Measurements from ENCODE around the gene PPA1.
"Not testable (repeated sequence)": the region's sequence is repeated elsewhere in the genome, so short reads cannot be mapped to it uniquely, and the experiment has no call there.

The PPA1 gene

DNA sequence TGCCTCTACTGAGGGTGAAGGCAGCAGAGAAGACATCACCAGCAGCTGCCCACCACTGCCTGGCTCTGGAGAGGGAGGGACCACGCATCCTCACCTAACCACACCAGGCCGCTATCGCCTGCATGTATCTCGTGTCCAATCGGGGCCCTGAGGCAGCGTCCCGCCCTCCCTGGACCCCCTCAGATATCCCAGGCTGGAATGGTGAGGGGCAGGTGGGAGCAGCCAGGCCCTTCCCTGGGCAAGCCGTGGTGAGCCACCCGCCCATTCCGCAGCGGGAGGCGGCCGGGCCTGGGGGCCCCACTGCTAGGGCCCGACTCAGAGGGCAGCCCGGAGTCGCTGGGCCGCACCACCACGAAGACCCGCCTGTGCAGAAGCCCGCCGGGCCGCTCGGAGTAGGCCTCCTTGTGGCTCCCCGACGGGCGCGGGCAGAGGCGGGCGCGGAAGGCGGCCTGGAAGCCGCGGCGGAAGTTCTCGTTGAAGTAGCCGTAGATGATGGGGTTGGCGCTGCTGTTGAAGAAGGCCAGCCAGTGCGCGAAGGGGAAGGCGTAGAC, 21.6 kb upstream of the PPA1 start:
- no peak for DNase-seq

DNA sequence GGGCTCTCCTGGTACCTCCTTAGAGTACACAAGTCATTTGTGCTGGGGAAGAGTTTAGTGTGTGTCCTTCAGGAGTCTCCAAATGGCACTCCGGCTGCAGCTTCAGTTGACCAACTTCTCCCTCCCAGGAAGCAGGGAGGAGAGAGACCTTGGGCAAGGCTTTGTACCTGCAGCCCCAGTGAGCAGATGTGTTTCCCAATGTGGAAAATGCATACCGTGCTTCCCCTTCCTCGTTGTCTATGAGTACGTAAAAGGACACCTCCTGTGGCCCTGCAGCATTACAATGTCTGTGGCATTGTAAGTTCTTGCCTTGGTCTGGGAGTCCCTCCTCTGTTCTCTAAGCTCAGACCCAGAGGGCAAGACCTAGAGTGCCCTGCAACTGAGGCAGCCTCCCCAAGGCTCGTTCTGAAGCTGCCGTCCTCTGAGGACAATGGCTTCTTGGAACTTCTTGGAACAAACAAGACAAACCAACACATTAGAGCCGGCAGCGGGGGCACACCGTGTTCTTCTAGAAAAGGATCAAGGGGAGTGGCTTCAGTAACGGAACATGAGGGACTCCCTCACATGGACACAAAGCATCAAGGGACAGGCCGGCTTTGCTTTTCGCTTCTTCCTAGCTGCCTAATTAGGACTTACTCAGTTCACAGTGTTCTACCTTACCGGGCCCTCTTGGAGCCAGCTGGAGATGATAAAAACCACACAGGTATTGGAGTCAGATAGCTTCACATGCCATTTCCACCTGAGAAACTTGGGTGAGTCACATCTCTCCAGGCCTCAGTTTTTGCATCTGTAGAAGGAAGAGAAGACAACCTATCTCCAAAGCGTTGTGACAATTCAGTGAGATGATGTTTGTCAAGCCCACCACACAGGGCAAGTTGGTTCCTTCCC, 20.9 kb upstream of the PPA1 start:
- DNase-seq: no peak

DNA sequence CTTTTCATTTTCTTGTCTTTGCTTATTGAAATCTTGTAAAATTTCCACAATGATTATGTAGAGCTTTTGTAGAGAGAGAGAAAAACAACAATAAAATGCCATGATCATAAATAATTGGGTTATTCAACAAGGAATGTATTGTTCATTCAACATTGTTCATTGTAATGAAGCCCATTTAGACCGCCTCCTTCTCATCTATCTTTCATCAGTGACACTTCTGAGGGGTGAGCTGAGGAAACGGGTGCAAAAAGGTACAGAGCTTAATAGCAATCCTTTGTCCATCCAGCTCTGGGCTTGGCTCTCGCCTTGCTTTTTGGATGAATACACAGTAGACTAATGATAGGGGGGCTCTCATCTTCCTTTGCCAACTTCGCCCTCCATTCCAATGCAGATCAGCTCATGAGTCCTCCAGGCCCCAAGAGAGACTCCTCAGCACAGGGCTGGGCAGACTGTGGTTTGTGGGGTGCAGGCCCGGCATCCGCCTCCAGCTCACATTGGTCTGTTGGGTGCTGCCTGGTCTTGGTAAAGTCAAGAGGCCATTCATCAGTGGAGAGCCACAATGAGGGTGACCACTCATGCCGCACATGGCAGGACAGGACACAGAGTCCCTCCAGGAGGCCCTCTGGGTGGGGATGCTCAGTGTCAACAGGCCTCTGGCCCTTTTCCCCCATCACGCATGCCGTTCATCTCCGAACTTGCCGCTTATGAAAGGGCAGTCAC, 17.9 kb upstream of the PPA1 start:
- no peak for DNase-seq

- no peak for DNase-seq
Measured at GRCh38 chr10:70247360-70247759, 14.1 kb upstream of the PPA1 start.

- no peak for DNase-seq
Measured at GRCh38 chr10:70241081-70241480, 7.9 kb upstream of the PPA1 start.

GRCh38 chr10:70239986-70240385, 6.8 kb upstream of the PPA1 start:
- DNase-seq: not testable (repeated sequence)

DNA sequence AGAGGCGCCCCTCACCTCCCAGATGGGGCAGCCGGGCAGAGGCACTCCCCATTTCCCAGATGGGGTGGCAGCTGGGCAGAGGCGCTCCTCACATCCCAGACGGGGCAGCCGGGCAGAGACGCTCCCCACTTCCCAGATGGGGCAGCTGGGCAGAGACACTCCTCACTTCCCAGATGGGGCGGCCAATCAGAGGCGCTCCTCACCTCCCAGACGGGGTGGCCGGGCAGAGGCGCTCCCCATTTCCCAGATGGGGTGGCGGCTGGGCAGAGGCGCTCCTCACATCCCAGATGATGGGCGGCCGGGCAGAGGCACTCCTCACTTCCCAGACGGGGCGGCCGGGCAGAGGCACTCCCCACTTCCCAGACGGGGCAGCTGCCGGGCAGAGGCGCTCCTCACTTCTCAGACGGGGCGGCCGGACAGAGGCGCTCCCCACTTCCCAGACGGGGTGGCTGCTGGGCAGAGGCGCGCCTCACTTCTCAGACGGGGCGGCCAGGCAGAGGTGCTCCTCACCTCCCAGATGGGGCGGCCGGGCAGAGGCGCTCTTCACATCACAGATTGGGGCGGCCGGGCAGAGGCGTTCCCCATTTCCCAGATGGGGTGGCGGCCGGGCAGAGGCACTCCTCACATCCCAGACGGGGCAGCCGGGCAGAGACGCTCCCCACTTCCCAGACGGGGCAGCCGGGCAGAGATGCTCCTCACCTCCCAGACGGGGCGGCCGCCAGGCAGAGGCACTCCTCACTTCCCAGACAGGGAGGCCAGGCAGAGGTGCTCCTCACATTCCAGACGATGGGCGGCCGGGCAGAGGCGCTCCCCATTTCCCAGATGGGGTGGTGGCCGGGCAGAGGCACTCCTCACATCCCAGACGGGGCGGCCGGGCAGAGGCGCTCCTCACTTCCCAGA, 6.1 kb upstream of the PPA1 start:
- DNase-seq: not testable (repeated sequence)

DNA sequence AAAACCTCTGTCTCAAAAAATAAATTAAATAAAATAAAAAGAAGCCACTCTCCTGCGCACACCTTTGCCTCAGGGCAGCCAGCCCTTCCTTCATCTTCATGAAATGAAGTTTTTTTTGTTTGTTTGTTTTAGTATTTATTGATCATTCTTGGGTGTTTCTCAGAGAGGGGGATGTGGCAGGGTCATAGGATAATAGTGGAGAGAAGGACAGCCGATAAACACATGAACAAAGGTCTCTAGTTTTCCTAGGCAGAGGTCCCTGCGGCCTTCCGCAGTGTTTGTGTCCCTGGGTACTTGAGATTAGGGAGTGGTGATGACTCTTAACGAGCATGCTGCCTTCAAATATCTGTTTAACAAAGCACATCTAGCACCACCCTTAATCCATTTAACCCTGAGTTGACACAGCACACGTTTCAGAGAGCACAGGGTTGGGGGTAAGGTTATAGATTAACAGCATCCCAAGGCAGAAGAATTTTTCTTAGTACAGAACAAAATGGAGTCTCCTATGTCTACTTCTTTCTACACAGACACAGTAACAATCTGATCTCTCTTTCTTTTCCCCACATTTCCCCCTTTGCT, 4.8 kb upstream of the PPA1 start:
- not testable (repeated sequence) for DNase-seq

- no peak for DNase-seq
Measured at GRCh38 chr10:70234668-70235447, 1.6 kb upstream of the PPA1 start.

GRCh38 chr10:70233939-70234300, 691 bp upstream of the PPA1 start:
- DNase-seq: no peak

GRCh38 chr10:70232859-70233108, 445 bp downstream of the PPA1 start:
- DNase-seq: no peak

- DNase-seq: peak; percentile 66
Measured at GRCh38 chr10:70232155-70232858, 922 bp downstream of the PPA1 start.

- no peak for DNase-seq
Measured at GRCh38 chr10:70228491-70228890, 4.7 kb downstream of the PPA1 start.

DNA sequence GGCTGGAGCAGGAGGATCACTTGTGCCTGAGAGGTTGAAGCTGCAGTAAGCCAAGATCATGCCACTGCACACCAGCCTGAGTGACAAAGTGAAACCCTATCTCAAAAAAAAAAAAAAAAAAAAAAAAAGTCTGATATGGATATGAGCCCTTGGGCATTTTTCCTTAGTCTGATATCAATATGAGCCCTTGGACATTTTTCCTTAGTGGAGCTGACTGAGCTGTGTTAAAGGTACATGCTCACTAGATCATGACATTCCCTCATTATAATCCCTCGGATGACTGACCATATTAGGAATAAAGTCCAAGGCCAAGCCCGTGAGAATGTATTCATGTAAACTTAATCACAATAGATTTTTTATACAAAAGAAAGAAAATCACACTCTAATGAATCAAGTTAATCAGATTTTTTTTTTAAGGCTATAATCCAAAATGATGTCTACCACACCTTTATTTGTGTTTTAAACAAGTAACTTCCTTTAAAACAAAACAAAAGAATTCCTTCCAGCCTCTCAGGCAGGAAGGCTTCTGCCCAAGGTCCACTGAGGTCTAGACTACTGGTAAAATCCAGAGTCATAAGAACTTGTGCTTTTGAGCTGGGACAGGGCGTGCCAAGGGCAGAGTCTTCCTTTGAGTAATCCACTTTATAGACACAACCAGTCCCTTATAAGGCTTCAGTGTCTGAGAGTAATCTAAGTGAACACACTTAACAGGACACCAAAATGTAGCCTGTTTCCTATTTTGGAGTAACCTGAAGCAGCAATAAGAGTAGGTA, 5.5 kb downstream of the PPA1 start:
- no peak for DNase-seq

GRCh38 chr10:70223728-70224127, 9.5 kb downstream of the PPA1 start:
- DNase-seq: no peak

- DNase-seq: not testable (repeated sequence)
Measured at GRCh38 chr10:70222811-70223447, 10.3 kb downstream of the PPA1 start.

DNA sequence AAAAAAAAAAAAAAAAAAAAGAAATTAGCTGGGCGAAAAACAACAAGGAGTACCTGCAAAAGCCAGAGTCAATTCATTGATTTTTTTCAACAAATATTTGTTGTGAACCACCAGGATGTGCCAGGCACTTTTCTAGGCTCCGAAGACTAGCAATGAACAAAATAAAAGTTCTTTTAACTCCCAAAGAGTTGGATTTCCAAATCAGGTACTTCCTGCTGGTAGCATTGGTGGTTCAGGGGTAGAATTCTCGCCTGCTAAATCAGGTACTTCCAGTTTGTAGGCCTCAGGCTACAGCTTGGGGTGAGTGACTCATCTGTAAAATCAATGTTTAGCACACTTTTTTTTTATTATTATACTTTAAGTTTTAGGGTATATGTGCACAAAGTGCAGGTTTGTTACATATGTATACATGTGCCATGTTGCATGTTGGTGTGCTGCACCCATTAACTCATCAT, 10.9 kb downstream of the PPA1 start:
- DNase-seq: peak; percentile 70

- DNase-seq: no peak
Measured at GRCh38 chr10:70221030-70221429, 12.2 kb downstream of the PPA1 start.

- no peak for DNase-seq
Measured at GRCh38 chr10:70212879-70213278, 20.4 kb downstream of the PPA1 start.

DNA sequence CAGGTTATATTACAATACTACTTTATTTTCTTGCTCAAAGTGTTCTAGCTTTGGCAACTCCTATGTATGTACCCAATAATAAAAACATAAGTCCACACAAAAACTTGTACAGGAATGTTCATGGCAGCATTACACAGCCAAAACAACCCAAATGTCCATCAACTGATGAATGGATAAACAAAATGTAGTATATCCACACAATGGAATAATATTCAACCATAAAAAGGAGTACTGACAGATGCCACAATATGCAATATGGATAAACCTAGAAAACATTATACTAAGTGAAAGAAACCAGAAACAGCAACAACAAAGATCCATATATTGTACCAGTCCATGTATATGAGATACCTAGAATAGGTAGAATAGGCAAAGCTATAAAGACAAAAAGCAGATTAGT, 21.0 kb downstream of the PPA1 start:
- no peak for DNase-seq

All from islet precursor cell (in vitro differentiated cells).